Kidney tubule cell (primary cell): Measurements from ENCODE around the gene PPP1R1C.

ENCODE experiments used
- DNase-seq: peaks from one replicate; pipeline ENCODE4 v3.0.0-alpha.2; 2018; ENCODE audit warnings: low spot score

Gene PPP1R1C

DNA sequence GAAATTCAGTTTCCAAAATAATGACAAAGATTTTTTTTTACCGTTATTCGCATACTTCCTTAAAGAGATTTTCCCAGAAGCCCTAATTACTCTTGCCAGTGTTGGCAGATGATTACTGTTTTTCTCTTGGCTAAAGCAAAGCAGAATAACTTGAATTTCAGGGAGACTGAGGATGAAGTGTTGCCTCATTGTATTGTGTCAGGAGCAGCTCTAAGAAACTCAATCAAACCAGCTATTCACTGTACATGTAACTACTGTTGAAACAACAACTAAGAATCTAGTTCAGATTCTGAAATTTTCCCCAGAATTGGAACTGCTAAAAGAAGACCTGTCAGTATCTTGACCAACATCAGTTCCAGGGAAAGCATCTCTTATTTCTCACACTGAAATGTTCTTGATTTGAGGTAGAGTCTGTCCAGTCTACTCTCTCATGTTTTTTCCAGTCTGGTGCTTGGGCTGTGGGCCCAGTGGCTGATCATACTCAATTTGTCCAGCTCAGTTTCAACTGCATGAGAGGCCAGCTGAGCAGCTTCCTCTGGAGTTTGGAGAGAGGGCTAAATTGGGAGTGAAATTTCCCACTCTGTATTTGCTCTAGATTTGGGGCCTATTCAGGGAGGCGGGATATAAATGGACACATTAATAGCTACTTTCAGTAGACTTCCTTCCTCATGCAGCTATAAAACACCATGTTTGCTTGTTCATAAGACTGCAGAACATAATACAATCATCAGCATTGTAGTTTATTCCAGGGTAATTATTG lies 78.5 kb downstream of the PPP1R1C start:
- DNase-seq = no peak

DNA sequence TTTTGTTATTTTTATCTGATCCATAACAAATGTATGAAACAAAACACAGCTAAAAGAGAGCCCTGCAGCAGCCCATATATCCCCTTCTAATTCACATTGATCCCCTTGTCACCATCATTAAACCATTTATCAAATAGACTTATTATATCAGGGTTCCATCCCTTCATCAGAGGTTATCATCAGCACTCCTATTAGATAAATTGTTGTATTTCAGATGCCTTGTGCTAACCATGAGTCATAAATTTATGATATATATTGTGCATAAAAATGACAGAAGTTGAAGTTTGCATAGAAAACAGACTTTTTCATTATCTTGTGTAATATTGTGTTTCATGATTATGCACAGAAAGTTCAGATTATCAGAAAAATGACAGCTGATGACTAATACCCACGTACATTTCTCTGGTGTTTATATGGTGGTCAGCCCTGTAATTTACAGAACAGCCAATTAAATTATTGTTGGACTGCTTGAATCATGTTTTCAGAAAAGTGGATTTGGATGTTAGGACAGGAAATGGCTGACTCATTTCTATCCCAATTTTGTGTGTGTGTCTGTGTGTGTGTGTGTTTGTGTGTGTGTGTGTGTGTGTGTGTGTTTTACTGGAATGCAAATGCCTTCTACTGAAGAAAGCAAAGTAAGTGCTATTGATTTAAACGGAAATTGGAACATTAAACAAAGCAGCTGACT lies 80.9 kb downstream of the PPP1R1C start:
- DNase-seq = peak; percentile 24

DNA sequence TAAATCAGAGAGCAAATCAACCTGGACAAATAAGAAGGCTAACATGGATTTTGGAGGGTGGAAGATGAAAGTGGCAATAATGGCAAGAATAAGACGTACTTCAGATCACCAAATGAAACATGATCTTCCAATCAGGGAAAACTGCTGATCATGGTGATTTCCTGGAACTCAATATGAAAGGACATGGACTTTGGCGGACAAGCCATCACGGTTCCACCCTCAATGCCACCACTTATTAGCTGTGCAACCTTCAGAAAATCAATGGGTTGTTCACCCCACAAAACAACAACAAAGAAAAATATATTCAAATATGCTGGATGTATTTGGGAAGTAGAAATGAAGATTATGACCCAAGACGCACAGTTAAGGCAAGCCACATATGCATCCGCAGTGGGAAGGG lies 81.7 kb downstream of the PPP1R1C start:
- DNase-seq = no peak

DNA sequence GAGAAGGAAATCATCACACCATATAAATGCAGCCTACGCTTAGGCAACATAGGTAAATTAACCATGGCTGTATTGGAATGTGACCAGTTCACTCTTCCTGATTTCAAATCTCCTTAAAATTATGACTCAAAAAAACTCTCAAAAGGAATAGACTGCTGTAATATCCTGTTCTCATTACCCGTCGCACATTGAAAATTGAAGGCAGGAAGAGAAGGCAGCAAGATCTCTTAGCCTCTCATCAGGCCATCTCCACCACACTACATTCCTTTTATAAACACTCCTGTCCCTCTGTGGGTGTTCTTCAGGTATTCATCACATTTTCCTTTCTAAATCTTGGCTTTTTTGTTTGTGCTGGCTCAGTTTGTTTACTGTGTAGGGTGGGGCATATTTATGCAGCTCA lies 83.2 kb downstream of the PPP1R1C start:
- no peak for DNase-seq

DNA sequence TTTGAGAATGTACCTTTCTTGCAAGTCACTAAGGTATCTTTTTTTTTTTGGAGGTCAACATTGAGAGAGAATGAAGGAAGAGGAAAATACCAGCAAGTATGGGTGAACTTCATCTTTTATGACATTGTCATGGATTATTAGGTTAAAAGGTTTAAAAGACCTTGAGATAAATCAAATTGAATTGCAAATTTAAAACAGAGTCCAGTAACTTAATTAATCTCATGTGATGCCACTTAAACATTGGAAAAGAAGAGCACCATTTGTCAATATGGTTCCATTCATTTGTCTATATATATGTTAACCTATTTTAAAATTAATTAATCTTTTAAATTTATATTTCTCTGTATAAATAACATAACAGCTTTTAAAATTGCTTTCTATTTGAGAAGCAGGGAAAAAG lies 83.8 kb downstream of the PPP1R1C start:
- DNase-seq = no peak

DNA sequence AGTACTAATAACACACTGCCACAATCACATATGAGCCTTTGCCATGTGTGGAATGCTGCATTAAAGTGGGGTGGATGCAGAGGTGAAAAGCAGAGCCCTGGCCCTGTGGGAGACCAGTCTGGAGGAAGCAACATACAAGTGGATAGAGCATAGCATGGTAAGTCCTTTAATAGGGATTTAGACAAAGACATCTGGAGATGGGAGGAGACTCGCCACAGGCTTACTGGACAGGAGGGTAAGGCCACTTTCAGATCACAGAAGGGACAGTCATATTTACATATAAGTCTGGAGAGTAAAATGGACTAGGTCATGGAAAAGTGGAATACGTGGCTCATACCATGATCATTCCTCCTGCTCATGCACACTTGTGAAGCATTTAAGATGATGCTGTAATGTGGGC lies 84.3 kb downstream of the PPP1R1C start:
- no peak for DNase-seq

DNA sequence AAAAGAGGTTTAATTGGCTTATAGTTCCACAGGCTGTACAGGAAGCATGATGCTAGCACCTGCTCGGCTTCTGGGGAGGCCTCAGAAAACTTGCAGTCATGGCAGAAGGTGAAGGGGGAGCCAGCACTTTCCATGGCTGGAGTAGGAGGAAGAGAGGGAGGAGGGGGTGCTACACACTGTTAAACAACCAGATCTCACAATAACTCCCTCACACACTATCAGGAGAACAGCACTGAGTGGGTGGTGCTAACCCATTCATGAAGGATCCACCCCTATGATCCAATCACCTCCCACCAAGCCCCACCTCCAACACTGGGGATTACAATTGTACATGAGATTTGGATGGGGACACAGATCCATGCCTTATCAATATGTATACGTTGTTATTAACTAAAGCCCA lies 85.1 kb downstream of the PPP1R1C start:
- no peak for DNase-seq

DNA sequence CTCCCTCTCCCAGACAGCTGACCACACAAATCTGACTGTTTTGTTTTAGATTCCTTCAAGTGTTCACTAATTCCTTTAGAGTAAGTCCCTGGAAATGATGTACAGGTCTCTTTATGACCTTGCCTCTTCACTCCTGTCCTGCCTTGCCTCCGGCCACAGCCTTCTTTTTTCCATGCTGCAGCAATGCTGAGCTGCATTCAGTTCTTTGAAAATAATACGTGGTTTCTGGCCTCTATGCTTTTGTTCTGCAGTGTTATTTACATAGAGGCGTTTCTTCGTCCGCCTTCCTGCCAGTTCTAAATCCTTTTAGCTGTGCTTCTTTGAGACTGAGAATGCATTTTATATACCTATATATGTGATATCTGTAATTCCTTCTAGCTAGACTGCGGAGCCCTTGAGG lies 87.2 kb downstream of the PPP1R1C start:
- no peak for DNase-seq

DNA sequence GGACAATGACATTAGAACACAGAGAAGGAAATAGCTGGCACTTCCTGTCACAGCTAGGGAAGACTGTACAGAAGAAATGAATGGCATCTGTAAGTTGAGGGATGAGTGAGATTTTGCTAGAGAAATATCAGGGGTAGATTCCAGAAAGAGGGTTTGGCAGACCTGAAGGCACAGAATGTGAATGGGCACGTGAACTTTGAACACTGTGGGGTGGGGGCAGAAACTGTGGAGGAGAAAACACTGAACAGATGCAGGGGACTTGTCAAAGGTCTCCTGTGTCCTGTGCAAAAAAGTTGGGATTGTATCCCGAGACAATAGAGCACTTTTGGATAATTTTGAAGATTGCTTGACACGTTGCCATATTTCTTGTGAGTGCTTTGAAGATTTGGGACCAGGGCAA lies 88.0 kb downstream of the PPP1R1C start:
- DNase-seq = no peak

DNA sequence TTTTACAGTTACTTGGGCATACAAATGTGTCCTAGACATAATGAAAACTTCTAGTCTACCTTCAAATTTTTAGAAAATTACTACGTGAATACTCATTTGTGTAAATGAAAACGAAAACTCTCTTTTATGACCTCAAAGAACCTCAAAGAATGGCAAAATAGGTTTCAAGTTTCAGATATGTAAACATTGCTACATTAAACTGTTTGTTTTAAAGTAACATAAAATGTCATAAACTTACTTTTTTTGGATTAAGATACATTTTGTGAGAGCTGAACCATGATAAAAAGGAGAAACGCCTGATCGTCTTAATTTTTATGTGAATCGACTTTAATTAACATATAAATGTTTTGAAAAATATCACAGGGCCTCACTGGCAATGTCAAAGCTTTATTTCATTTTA lies 91.4 kb downstream of the PPP1R1C start:
- no peak for DNase-seq

DNA sequence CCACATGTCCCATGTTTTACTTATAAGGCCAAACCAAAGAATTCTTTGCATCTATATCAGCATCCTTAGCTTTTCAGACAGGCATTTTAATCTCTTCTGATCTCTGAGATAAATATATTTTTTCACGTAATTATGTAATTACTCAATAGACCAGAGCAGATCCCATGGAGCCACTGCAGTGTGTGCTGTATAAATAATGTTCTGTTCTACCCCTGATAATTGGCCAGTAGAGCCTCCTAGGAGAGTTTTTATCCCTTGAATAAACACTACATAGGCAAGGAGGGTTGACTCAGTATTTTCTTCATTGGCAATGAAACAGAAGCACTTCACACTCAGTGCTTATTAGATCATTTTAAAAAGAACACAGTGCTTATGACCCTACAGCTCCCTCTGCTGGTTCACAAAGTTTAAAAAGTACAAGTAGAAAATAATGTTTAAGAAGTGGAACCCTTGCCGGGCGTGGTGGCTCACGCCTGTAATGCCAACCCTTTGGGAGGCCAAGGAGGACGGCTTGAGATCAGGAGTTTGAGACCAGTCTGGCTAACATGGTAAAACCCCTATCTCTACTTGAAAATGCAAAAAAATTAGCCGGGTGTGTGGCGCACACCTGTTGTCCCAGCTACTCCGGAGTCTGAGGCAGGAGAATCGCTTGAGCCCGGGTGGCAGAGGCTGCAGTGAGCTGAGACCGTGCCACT lies 91.9 kb downstream of the PPP1R1C start:
- peak; percentile 85 for DNase-seq

DNA sequence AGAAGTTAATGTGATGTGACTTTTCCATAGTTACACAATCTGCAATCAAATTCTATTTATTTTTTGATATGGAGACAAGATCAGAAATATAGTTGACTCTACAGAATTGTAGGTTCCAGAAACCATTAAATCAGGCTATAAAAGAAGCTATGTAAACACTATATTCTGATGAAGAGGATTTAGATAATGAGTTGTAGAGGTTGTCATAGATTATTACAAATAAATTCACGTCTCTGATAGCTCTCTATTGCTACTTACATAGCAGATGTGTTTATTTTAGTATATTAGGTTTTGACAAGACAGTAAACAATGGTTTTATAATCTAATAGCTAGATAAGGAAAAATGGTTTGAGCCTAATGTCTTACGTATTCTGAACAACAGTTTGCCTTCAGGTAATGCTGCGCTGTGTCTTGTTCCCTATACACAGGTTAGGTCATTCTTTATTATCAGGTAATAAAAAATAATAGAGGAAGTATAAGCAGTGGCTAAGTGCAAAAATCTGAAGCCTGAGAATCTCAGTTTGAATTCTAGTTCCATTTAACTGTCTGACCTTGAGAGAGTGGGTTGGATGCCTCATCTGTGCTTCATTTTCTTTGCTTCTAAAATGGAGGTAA lies 93.4 kb downstream of the PPP1R1C start:
- DNase-seq = no peak

DNA sequence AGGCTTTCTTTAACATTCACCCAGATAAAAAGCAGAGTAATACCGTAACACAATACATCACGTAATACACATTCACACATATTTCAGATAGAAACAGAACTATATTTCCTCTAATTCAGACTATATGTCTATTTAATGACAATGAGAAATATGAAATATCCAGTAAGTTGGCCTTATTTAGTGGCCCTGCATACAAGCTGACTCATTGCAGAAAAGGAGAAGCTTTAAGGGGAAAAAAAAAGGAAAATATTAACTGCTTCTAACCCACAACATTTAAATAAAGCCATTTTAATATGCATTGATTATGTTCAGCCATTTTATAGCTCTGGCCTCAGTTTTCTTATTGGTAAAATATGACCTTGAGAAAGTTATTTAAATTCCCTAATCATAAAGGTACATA lies 94.8 kb downstream of the PPP1R1C start:
- no peak for DNase-seq

DNA sequence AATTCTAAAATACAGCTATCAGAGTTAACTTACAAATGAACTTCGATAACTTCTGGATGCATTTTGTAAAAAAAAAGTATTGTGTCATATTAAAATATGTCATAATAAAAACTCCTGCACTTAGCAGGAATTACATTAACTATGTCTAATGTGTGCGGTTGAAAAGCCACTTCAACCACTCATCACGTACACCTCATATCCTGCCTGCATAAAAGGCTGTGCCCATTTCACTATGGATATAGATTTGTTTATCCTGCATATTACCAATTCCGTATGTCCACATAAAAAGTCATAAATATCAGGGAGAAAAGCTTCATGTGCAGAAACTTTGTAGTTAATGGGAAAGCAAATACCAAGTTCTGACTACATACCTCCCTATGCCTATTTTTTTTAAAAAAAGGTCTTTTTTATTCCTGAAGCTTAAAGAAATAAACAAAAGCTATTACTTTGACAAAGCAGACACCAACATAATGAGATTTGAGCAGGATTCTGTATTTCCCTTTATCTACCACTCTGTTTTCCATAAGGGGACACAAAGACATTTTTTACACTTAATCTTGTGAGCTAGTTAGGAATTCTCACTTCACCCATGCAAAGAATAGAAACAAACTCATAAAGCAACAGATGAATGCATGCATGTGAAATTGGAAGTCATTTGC lies 96.1 kb downstream of the PPP1R1C start:
- no peak for DNase-seq

DNA sequence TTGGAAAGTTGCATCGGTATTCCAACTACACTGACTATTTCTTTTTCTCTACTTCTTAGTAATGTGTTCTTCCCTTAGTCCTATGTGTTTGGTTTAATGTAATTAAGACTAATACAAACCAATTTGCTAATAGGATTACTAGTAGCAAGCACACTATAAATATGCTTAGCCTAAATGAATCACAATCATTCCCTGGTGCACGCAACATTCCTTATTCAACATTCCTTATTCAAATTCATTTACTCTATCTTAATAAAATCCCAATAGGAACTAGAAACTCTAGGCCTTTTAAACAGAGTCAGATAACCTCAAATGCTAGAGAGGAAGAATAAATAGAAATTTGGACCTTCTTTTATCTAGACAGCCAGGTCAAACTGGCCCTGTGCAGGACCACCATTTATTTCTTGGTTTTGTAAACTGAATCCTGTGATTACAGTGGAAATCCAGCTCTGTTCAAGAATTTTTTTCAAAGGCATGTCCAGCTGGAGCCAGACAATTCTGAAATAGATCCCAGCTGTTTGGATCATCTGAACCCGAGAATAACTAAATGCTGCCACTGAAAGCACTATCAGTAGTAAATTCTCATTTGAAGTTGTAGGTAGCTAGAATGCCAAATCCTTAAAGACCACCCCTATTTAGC lies 103.1 kb downstream of the PPP1R1C start:
- no peak for DNase-seq

DNA sequence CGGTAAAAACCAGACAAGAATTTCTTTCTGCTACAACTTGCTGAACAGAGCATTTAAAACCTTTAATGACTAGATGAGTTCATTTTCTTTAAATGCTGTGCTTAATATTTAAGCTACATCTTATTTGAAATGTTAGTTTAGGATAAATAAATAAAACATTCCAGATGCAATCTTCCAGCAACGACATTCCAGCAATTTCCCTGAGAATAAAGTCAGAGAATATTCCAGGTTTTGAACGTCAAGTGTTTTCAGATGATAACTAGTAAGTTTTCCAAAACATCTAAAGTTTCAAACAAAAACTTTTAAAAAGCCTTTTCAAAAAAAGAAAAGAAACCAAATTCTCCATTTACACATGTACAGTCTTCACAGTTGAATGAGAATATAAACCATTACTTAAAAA lies 104.8 kb downstream of the PPP1R1C start:
- DNase-seq = no peak

DNA sequence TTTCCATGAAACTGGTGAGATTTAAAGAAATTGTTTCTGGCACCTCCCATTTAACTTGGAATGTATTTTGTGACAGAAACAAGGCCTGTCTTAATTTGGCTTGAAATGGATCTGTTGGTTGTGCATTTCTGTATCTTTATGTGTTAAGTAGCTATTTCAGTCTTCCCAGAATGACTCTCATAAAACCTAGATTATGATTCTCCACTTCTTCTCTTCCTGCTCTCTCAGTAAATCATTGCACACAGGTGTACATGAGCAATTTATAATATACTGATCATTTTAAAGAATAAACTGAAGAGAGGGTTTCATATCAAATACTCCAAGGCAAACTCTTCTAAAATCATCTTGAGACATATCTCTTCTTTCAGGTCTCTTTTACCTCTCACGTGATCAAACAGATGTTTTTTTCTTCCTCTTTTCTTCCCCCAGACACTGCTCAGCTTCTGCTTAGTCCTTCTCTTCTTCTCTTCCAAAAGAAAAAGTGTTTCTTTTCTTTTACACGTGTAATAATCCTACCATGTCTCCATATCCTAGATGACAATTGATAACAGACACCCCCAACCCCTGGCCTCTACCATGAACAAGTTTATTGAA lies 112.0 kb downstream of the PPP1R1C start:
- no peak for DNase-seq

DNA sequence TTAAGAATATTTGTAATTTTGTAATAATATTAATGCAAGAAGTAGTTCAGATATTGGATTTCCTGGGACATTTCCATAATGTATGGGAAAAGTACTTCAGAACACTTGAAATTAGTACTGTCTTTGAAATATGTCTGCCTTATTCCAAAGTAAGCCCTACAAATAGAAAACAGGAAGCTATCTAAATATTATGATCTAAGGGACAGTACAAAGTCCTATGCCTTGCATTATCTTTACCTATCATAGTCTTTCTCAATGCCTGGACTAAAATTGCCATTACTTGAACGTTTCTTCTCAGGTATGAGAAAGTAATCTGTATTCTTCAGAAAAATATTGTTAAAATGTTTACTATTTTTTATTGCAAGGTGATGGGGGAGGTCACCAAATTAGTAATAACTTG lies 113.0 kb downstream of the PPP1R1C start:
- no peak for DNase-seq

DNA sequence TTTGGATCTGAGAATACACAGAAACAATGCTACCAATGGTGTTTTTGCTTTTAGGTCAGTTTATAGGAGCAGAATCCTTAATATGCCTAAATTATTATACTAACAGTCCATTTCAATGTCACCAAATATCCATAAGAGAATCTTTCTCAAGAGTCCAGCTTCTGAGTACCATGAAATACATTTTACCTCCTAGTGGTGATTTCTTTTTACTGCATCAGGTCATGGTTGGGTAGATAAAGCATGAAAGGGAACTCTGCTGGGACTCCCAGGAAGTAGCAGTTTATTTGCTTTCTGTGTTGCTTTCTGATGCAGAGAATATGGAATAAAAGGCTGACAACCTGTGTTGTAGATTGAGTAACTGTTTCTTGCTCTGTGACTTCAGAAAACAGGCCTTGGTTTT lies 115.6 kb downstream of the PPP1R1C start:
- DNase-seq = peak; percentile 28

DNA sequence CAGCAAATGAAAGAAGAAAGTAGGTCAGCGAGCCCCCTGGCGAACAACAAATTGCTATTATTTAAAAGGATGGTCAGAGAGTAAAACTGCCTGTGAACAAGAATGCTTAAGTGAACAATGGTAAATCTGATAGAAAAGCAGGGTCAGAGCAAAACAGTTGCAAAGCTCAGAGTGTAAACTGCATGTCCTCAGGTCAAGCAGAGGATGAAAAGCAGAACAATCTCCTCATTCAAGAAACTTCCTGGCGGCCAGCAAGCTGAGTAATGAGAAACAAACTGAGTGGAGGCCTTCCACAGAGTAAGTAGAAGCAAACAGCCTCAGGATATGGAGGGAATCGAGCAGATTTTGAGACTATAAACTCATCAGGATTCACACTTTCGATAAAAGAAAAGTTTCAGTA lies 117.9 kb downstream of the PPP1R1C start:
- DNase-seq = no peak

DNA sequence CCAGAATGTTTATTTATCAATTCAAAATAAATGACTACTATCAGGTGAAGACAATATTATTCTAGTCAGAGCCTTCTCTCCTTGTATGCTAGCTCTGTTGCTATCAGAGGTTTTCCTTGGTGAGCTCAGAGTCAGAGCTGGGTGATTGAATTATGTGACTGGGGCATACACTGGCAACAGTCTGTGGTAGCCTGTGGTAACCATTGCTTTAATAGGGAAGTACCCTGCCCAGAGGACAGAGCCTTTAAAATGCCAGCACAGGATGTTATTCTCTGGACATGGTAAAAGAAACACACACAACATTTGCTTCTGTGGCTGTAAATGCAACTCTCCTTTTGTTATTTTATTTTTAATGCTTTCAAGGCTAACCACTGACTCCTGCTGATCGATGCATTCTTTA lies 124.7 kb downstream of the PPP1R1C start:
- DNase-seq = no peak
